ENCODE results near the gene ATP11B. TPM values are rescaled to one million over a fixed set of nuclear protein-coding genes. Genes with fewer than 3 reads are reported as not detected.

ATP11B gene
- total and polyA plus RNA-seq, 9 of the 15 experiments (the other 6 are each of a cell fraction or from before 2014, with no cell fraction given), result 11.9 to 68.7 (median 41.8) TPM

- TF ChIP-seq ZNF592 (IDR thresholded peaks at IDR 0.05) (peak; percentile 79), NFRKB (IDR thresholded peaks at IDR 0.05; ENCODE audit: low read depth) (peak; percentile 74; the same call in 1 of the 2 replicates), TEAD1 (CRISPR knock-in tag; IDR thresholded peaks at IDR 0.05) (peak; percentile 7 to 83; a peak in 2 of 4 replicates), NCOA1 (IDR thresholded peaks at IDR 0.05; ENCODE audit: low read depth) (peak; percentile 57), MED1 (CRISPR knock-in tag; IDR thresholded peaks at IDR 0.05; ENCODE audit: borderline replicate concordance) (no peak), CHD1 (IDR thresholded peaks at IDR 0.05; ENCODE audit: low read length) (no peak), TBL1XR1 (IDR thresholded peaks at IDR 0.05; ENCODE audit: low read length in 2 of 2) (peak in 1 of 2 experiments; percentile 86; a peak in 2 of 4 replicates), IFI16 (CRISPR knock-in tag; IDR thresholded peaks at IDR 0.05) (no peak), KHSRP (IDR thresholded peaks at IDR 0.05) (0 out of 2 replicates have a peak, but pooled peaks have one; percentile 50), XRCC5 (IDR thresholded peaks at IDR 0.05; ENCODE audit: low read depth, low read length) (0 out of 2 replicates have a peak, but pooled peaks have one; percentile 34), COPS2 (conservative IDR thresholded peaks at IDR 0.05) (no peak), ASH1L (IDR thresholded peaks at IDR 0.05; ENCODE audit: borderline replicate concordance, low read depth, partially characterized antibody) (no peak), ZNF24 (IDR thresholded peaks at IDR 0.05) (peak; percentile 43; the same call in 1 of the 2 replicates), TGIF2 (CRISPR knock-in tag; IDR thresholded peaks at IDR 0.05) (no peak), PHTF2 (CRISPR knock-in tag; IDR thresholded peaks at IDR 0.05) (0 out of 2 replicates have a peak, but pooled peaks have one; percentile 32), POU5F1 (IDR thresholded peaks at IDR 0.05; ENCODE audit: borderline replicate concordance, low read depth, low read length, partially characterized antibody) (no peak)
- TF ChIP-seq, protein P1, sequence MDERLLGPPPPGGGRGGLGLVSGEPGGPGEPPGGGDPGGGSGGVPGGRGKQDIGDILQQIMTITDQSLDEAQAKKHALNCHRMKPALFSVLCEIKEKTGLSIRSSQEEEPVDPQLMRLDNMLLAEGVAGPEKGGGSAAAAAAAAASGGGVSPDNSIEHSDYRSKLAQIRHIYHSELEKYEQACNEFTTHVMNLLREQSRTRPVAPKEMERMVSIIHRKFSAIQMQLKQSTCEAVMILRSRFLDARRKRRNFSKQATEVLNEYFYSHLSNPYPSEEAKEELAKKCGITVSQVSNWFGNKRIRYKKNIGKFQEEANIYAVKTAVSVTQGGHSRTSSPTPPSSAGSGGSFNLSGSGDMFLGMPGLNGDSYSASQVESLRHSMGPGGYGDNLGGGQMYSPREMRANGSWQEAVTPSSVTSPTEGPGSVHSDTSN (CRISPR knock-in tag; IDR thresholded peaks at IDR 0.05; ENCODE audit: low read depth), result no peak
- TF ChIP-seq, protein P1 (tag; conservative IDR thresholded peaks at IDR 0.05; ENCODE audit: low read depth), result peak; percentile 90
- TF ChIP-seq, protein P2, sequence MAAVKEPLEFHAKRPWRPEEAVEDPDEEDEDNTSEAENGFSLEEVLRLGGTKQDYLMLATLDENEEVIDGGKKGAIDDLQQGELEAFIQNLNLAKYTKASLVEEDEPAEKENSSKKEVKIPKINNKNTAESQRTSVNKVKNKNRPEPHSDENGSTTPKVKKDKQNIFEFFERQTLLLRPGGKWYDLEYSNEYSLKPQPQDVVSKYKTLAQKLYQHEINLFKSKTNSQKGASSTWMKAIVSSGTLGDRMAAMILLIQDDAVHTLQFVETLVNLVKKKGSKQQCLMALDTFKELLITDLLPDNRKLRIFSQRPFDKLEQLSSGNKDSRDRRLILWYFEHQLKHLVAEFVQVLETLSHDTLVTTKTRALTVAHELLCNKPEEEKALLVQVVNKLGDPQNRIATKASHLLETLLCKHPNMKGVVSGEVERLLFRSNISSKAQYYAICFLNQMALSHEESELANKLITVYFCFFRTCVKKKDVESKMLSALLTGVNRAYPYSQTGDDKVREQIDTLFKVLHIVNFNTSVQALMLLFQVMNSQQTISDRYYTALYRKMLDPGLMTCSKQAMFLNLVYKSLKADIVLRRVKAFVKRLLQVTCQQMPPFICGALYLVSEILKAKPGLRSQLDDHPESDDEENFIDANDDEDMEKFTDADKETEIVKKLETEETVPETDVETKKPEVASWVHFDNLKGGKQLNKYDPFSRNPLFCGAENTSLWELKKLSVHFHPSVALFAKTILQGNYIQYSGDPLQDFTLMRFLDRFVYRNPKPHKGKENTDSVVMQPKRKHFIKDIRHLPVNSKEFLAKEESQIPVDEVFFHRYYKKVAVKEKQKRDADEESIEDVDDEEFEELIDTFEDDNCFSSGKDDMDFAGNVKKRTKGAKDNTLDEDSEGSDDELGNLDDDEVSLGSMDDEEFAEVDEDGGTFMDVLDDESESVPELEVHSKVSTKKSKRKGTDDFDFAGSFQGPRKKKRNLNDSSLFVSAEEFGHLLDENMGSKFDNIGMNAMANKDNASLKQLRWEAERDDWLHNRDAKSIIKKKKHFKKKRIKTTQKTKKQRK (IDR thresholded peaks at IDR 0.05; ENCODE audit: borderline replicate concordance, low read depth, low read length), result no peak
Measured at GRCh38 chr3:182920515-182921084, 127.3 kb downstream of the ATP11B start (continued).
